ENCODE data around the gene GIPR.

DNA sequence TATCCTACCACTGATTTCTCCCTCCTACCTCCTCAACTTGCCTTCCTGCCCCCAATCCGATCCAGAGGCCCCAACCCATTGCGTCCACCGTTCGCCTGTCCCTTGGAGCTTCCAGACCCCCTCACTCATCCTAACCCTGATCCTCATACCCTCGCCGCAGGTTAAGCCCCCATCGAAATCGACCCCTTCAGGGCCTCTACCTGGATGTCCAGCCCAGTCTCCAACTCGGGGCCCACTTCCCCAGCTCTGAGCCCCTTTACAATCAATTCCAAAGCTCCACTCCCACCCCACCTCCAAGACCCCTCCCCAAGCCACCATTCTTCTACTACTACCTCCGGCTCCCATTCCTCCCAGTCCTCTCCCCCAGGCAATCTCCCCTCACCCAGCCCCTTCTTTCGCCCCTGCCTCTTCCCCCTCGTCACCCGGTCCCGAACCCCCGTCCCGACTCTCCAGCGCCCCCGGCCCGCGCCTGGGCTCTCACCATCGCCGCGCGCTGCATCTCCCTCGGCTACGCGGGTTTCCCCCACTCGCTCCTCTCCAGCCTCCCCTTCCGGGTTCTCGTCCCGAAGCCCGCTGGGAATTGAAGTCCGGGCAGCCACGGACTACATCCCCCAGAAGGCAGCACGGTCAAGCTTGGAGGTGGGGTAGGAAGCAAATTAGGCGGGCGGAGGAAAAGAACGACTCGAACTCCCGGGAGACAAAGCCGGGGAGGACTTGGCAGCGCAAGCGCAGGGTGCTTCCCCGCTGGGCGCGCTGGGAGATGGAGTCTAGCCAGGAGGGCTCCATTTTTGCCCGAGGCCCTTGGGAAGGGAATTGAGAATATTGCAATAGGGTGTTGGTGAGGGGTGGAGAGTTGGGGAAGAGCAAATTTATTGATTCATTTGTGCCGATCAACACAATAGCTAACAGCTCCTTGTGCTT, 62.6 kb downstream of the GIPR start, which contains the start of gene FBXO46:
- TF ChIP-seq CTCF (IDR thresholded peaks at IDR 0.05) (no peak), POLR2A (IDR thresholded peaks at IDR 0.05) (peak in 1 of 2 donors; percentile 73)

All from heart left ventricle (tissue), 13 donors.